Activated gamma-delta T cell (primary cell): ENCODE measurements around the gene NCK2.

ENCODE experiments used
- DNase-seq: peaks from one replicate; lab custom pipeline; 2025; lab: John Stamatoyannopoulos, UW

NCK2 gene

DNA sequence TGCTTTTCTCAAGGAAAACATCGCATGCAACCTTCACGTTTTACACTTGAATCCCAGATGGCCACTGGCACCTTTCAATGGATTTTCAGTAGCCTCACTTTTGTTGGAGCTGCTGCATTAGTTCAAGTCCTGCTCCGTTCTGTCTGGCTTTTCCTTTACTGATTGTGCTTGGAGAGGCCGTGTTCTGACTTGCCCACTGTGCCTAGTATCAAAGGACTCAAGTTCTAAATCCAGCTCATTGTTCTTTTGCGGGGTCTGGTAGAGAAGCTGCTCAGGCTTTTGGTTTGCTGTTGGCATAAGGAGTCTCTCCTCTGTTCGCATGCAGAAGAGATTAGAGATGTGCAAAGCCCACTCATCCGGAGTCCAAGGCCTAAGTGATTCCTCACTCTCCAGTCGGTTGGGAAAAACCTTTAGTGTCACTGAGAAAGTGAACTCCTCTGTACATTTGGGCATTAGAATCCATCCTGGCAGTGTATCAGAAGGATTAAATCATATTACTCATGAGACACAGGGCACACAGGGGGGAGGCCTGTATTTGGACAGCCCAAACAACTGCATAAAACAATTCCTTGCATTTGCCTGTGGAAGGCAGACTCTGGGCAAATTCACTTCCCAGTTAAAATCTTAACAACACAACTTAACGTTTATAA, 69.7 kb downstream of the NCK2 start:
- DNase-seq, result no peak

DNA sequence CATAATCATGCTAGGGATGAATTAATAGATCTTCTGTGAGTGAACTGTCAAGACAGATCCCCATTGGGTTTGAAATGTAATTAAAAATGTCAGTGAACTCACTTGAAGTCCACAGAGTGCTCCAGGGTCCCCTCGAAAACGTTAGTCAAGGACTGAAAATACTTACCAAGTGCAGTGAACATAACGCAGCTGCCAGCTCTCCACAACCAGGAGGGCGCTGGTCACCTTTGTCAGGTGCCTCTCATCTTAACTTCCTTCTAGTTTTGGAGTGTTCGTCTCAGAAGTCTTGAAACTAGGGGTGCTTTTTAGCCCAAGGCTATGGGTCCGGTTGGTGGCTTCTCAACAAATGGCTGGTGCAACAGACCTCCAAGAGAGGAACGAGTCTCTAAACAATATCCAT, 70.7 kb downstream of the NCK2 start:
- DNase-seq, result no peak

DNA sequence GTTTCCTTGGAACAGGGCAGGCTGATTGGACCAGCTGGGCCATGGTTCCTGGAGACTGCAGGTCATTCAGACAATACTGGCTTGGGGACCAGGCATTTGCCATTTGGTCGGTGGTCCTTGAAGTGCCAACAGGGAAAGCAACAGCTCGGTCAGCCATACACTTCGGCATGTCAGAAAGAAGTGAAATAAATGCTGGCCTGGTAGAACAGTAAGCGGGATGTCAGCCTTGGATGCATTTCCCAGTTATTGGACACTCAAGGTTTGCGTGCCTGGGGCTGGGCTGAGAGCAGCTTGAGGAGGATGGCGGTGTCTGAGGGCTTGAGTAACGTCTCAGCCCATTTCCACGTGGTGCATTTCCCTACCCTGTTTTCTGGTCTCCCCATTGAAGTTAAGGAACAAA, 75.4 kb downstream of the NCK2 start:
- DNase-seq, result no peak

DNA sequence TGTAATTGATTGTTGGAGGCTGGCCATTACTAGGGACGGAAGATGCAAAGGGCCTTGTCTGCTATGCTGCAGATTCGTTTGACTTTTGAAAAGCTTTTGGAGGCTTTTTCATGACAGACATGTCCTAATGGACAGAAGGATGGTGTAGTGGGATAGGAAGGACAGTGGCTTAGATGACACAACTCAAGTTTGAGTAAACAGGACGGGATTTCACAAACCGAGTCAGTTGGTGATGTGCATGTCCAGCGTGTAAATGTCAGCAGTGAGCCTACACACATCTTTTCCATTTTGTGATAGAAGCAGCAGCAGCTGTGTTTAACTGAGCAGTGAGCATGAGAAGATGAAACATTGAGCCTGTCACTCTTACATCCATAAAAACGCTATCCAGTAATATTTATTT, 76.0 kb downstream of the NCK2 start:
- DNase-seq, result no peak

DNA sequence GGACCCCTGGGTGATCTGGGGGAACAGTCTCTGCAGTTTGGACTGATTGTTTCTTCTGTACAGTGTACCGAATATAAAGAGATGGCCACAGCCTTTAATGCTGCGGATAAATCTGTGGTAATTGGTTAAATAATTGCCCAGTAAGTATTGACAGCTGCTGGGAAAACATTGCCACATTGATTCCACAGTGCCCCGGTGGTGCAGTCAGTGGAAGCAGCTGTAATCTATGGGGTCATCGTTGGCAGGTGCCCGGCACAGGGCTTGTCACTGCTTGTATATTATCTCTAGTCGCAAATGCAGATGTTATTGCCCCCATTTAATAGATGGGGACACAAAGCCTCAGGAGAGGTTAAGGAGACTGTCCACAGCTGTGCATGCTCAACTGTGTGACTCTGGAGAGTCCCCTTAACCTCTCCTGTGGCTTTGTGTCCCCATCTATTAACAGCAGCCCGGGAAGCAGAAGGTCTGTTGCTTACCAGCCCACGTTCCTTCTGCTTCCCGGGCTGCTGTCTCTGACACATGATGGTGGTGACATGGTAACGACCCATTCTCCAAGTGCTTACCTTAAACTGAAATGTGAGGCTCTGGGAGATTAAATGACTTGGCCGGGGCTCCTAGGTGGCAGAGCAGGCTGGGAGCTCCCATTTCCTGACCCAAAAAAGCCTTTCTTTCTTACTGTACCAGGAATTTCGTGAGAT, 76.9 kb downstream of the NCK2 start:
- DNase-seq, result no peak

DNA sequence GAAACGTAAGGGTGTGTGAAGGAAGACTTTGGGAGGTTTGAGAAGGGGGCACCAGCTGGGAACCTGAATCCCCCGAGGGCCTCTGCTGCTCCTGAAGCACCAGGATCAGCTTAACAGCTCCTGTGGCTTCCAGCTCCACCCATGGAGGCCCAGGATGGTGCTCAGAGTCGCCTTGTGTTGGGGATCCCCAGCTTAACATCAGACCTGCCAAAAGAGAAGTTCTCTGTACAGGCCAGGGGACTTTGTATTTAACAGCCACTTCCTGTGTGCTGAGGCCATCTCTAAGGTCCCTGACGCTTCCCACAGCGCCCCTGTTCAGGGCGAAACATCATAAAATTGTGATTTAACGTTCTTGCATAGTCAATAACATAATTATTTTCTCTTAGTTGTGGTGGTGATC, 77.5 kb downstream of the NCK2 start:
- no peak for DNase-seq

DNA sequence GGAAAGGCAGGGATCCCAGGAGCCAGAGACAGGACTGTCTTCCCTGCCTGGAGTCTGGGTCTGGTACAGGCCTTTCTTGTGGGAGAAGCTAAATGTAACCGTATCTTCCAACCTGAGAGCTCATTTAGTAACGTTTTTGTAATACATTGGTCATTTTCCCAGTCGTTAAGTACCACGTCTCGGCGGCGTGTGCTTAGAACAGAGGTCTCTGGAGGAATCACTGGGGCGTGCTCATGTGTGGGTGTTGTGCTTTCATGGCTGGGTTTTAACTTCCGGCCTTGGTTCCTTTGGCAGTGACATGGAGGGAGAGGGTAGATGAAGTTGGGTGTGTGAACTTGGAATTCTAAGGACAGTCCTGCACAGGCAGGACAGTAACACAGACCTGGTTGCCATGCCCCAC, 79.7 kb downstream of the NCK2 start:
- DNase-seq, result no peak

DNA sequence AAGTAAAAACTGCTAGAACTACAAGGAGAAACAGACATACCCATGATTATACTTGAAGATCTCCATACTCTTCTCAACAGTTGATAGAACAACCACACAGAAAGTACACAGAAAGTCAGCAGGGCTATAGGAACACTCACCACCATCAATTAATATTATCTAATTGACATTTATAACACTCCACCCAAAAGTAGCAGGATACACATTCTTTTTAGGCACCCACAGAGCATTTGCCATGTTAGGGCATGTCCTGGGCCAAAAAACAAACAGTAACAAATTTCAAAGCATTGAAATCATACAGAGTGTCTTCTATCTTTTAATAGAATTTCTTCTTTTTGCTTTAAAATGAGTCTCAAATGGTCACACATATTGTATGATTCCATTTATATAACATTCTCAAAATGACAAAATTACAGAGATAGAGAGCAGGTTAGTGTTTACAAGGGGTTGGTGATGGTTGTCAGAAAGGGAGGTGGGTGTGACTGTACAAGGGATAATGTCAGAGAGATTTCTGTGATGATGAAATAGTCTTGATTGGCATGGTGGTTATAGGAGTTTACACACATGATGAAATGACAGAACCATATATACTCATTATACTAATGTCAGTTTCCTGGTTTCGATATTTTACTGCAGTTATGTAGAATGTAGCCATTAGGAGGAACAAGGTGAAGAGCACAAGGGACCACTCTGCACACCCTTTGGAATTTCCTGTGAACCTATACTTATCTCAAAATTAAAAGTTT, 82.8 kb downstream of the NCK2 start:
- no peak for DNase-seq

DNA sequence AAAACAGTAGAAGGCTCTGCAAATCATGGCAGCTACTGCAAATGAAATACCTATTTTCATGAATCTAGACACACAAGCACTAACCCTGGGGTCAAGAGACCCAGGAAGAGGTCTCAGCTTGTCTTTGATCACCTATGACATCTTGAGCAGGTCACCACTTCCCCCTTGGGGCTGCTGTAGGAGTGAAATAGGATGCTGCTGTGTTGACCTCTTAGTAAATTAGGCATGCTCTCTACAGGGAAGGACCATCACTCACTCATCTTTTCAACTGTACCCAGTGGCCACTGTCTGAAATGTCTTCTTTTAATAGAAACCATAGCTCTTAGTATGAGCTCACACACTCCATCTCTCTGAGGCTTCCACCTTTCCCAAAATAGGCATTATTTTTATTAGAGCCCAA, 83.8 kb downstream of the NCK2 start:
- DNase-seq, result no peak

DNA sequence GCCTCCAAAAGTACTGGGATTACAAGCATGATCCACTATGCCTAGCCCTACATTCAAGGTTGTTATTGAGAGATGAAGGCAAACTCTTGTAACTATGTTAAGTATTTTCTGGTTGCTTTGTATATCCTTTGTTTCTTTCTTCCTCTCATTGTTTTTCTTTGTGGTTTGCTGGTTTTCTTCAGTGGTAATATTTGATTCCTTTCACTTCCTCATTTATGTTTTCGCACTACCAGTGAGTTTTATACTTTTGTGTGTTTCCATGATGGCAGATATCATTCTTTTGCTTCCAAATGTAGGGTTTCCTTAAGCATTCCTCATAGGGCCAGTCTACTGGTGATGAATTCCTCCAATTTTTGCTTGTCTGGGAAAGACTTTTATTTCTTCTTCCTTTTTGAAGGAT, 90.2 kb downstream of the NCK2 start:
- DNase-seq, result no peak

DNA sequence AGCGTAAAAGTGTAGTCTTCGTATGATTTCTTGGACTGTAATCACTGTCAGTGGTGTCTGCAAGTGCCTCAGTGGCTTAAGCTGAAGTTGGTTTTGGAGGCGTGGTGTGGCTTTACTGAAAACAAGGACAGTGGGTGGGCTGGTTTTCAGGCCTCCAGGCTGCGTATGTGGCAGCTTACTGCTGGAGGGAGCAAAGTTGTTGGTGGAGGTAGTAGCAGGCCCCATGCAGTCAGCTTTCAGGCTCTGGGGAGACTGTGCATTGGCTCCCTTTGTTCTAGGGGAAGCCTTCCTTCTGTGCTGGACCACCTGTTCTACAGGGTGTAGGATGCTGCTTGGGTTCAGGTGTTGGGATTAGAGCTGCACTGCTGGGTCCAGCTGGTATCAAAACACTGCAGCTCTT, 91.6 kb downstream of the NCK2 start:
- DNase-seq, result no peak

DNA sequence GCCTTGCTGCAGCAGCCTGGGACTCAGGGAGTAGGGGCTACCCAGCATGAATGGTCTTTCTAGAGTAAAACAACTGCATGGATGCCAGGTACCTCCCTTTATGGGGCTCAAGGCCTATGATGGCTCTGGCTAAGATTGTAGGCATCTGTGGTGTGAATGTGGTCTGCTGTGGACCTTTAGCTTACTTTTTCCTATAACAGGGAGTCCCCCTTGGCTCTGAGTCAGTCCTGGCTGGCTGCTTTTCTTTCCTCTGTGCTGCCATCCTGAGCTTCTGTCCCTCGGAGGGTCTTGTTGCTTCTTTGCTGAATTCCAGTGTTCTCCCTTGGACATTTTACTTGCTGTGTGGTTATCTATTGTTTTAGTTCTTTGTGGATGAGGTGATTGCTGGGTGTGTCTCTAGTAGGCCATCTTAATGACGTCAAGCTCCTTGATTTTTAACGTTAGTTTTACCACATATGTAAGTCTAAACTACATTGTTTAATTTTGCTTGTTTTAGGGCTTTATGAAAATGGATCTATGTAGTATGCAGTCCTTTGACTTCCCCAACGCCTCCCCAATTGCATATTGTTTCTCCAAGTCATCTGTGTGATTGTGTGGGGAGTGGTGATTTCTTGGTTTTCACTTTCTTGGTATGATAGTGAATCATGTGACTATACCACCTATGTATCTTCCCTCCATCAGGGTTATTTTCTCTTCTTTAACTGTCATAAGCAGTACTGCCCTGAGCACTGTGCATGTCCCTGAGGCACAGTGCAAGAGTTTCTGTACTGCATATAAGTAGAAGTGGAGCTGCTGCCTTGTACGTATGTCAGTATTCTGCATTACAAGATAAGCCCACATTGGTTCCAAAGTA, 92.4 kb downstream of the NCK2 start:
- DNase-seq, result no peak

DNA sequence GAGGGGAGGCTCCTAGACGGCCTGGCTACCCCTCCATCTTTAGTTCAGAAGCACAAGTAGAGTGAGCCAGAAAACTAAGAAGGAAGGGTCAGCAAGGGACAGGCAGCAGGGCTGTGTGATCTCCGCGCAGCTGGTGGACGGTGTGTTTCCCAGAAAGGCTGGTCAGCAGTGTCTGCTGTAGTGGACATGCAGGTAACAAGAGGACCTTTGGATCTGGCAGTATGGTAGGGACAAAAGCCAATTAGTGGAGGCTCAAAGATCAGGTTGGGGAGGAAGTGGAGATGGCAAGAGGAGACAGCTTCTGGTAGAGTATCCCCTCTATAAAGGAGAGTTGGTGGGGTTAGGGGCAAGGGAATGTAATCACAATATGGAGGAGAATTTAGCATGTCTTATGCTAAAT, 95.1 kb downstream of the NCK2 start:
- no peak for DNase-seq

DNA sequence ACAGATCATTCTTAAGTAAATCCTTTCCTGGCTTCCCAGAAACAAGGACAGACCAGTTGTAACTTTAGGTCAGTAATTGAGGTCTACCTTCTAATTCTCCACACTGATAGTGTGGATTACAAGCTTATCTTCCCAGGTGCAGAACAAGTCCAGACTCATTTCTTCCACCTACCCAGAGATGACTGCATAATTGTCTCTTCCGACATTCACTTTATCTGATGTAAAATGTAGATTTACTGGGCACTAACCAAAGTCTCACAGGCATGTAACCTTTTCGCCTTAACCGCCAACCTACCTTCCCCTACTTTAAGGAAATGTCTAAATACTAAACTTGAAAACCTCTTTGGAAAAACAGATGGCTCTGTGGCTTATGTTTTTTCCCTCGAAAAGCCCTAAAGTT, 96.2 kb downstream of the NCK2 start:
- DNase-seq, result no peak

DNA sequence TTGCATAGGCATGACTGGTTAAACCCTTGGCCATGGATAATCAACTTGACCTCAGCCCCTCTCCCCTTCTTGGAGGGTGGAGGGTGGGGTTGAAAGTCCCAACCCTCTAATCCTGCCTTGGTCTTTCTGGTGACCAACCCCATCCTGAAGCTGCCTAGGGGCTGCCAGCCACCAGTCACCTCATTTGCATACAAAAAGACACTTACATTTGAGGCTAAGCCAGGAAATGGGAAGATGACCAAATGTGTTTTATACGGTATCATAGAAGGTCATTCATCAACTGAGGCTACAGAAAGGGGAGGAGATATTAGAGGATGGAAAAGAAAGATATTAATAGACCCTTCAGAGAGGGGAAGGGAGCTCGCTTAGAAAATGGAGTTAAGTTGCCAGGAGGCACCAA, 96.8 kb downstream of the NCK2 start:
- no peak for DNase-seq

DNA sequence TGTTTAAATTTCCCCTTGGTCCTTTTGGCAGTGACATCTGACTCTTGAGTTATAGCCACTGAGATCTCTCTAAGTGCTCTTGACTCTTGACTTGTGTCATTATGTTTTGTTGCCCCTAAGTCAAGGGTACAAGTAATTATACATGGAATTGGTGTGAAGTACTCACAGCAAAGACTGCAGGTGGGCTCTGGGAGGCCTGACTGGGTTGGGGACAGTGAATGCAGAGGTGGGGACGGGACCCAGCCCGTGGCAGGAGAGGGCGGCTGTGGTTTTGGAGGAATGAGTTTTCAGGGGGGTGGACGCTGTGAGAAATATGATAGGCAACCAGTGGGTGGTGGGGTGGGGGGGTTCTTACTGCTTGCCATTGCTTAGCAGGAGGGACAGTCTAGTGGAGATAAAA, 97.8 kb downstream of the NCK2 start:
- no peak for DNase-seq

DNA sequence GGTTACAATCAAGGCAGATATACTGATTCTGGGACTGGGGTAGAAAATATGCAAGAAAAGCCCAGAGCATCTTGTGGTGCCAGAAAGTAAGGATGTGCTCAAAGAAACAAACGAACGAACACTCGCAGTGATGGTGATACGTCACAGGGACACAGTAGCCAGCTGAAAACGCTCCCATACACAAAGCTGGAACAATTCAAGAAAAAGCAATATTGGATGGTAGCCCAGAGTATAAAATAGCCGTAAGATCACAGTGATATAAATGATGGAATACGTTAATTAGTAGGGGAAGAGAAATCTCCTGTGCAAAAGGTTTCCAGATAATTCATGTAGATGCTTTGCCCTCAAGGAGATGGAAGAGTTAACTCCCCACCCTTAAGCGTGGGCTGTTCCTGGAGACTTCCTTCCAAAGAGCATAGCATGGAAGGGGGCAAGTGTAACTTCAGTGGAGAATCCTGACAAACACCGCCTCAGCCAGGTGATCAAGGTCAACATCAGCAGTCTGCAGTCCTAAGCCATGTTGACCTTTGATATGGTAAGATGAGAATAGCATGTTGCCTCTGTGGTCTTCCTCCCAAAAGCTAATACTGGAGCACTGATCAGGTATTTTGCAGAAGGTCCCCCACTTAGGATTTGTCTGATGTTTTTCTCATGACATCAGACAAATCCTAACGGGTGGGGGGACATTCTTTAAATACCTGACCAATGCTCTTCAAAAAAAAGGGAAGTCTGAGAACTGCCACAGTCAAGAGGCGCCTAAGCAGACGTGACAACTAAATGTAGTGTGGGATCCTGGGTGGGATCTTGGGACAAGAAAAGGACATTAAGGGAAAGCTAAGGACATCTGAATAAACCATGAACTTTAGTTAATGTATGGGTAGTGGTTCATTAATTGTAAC, 99.0 kb downstream of the NCK2 start:
- DNase-seq, result no peak

DNA sequence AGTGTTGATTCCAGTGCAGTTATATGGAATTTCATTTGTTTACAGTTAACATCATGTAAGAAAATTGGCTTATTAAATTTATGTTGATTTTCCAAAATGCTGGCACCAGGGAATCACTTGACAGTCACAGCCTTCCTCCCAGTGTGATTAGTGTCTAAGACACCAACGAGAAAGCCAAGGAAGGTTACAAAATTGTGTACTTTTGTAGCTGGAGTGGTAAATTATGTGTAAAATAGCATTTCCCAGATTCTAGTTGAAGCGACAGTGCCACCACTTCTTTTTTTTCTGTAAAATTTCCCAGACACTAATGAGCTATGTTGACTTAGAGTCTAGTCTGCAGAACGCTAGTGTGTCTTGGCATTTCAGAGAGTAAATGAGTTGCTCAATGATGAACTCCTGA, 101.3 kb downstream of the NCK2 start:
- DNase-seq, result no peak

DNA sequence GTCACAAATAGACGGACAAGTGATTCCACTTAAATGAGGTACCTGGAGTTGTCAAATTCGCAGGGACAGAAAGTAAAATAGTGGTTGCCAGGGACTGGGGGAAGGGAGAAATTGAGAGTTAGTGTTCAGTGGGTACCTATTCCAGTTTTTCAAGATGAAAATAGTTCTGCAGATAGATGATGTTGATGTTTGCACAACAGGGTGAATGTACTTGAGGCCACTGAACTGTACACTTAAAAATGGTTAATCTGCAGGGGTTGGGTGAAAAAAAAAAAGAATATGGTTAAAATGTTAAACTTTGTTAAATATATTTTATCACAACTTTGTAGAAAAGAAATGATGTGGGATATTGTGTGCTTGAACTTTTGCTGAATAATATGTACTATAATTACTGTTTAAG, 102.3 kb downstream of the NCK2 start:
- no peak for DNase-seq

DNA sequence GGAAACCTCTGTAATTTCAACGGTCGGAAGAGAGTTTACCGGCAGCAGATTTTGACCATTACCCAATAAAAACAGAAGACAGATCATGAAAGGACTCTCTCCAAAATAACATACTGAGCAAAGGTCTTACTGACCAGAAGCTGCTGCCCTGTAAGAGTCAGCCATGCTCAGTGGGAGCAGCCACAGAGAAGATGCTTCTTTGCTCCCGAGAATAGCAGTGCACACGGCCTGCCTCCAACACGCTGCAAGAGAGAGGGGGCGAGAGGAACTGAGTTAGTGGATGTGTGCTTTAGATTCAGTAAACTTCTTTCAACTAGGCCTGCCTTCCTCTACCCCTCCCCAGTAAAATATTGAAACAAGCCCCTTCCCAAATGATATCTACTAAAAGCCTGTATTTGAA, 103.7 kb downstream of the NCK2 start:
- no peak for DNase-seq

DNA sequence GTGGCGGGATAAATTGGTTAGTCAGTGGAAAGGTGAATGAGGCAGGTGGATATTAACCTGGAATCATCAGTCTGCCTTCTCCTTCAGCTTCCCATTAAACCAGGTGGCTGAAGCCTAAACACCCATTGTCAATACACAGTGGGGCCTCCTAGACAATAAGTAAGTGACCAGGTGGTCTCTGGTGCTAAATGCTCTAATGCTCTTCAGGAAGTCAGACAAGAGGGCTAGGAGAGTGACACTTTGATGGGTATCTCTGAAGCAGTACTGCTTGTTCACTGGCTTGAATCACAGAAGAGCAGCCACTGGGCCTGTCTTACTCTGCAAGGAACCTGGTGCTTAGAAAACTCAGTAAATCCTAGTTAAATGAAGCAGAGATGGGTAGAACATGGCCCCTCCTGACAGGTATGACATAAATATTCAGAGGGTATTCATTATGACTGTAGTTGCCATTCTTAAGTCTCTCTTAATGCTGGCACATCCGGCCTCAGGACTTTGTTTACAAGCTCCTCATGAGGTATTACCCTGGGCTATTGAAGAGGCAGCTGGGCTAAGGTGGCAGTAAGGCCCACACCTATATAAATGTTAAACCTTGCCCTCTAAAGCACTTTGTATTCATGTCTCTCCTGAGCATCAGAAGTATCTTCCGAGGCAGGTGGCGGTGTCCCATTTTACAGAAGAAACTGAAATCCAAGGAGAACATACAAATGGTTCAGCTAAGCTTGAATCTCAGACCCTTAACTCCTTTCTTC, 104.9 kb downstream of the NCK2 start:
- no peak for DNase-seq
